GM10266 (cell line): ENCODE results near the gene PNKP.

Experiments
- DNase-seq: peaks from one replicate; pipeline ENCODE4 v3.0.0; 2012; ENCODE audit errors: extremely low spot score
- CTCF ChIP-seq: IDR thresholded peaks from 2 replicates; pipeline ENCODE4 v1.5.1; 2012; ENCODE audit warnings: mild to moderate bottlenecking, low read depth; ENCODE audit not compliant: control insufficient read depth, insufficient read depth; ENCODE audit errors: missing control alignments

The PNKP gene

GRCh38 chr19:49889038-49889686, 21.8 kb upstream of the PNKP start:
- no peak for TF ChIP-seq CTCF
- DNase-seq = no peak

- no peak for TF ChIP-seq CTCF
- DNase-seq = no peak
Measured at GRCh38 chr19:49888510-49888824, 21.1 kb upstream of the PNKP start.

- no peak for DNase-seq
- TF ChIP-seq CTCF = no peak
Measured at GRCh38 chr19:49887665-49888509, 20.5 kb upstream of the PNKP start.

- no peak for TF ChIP-seq CTCF
- DNase-seq = no peak
Measured at GRCh38 chr19:49887037-49887664, 19.8 kb upstream of the PNKP start.

- no peak for TF ChIP-seq CTCF
Measured at GRCh38 chr19:49884760-49885159, 17.4 kb upstream of the PNKP start.

GRCh38 chr19:49884109-49884508, 16.7 kb upstream of the PNKP start:
- TF ChIP-seq CTCF = no peak
- no peak for DNase-seq

More at GRCh38 chr19:49884760-49885159, 17.4 kb upstream of the PNKP start:
- no peak for DNase-seq

GRCh38 chr19:49883094-49883493, 15.7 kb upstream of the PNKP start:
- DNase-seq = no peak
- TF ChIP-seq CTCF = no peak
